HFFc6 (cell line): ENCODE measurements around the gene RIOK1. TPM values are rescaled to one million over a fixed set of nuclear protein-coding genes. Genes with fewer than 3 reads are reported as not detected.
"Not testable (repeated sequence)": the region's sequence is repeated elsewhere in the genome, so short reads cannot be mapped to it uniquely, and the experiment has no call there.

Source experiments
- DNase-seq: peaks from one replicate; pipeline ENCODE4 v3.0.0-alpha.2; 2018
- H3K27ac Mint-ChIP-seq: 2 replicates; pipeline ENCODE4 v1.8.0; 2020; ENCODE audit warnings: mild to moderate bottlenecking, mixed read lengths
- H3K27me3 Mint-ChIP-seq: 2 replicates; pipeline ENCODE4 v1.8.0; 2021; ENCODE audit warnings: mild to moderate bottlenecking, moderate library complexity, mixed read lengths; ENCODE audit not compliant: insufficient read depth
- H3K36me3 Mint-ChIP-seq: 2 replicates; pipeline ENCODE4 v1.8.0; 2021; ENCODE audit warnings: low read depth, mixed read lengths
- H3K4me1 Mint-ChIP-seq: 2 replicates; pipeline ENCODE4 v1.8.0; 2020; ENCODE audit warnings: low read depth, mixed read lengths
- H3K4me3 Mint-ChIP-seq: 2 replicates; pipeline ENCODE4 v1.8.0; 2020; ENCODE audit warnings: mild to moderate bottlenecking, moderate library complexity, mixed read lengths
- H3K9me3 Mint-ChIP-seq: 2 replicates; pipeline ENCODE4 v1.8.0; 2020; ENCODE audit warnings: mild to moderate bottlenecking, mixed read lengths
- total RNA-seq, 6 experiments: library from RNA; stranded (reverse); fragmentation: NEBNext Ultra II Directional; extraction: Animal tissue kit (Norgen Biotek cat#: 25700); gene quantifications; 2 replicates in 1 of 6; 3 replicates in 5 of 6; pipeline ENCODE4 v1.2.3, GENCODE V29; 2021
- TF ChIP-seq, protein P1 (sequence below): fragments of 200-600 bp; sonication (generic); IDR thresholded peaks from 2 replicates; pipeline ENCODE4 v1.5.0; 2021; ENCODE audit warnings: antibody characterized with exemption, mild to moderate bottlenecking

Gene RIOK1
- total RNA-seq, 6 experiments from 2014 or later: 16.6 to 19.5 (median 17.8) TPM

DNA sequence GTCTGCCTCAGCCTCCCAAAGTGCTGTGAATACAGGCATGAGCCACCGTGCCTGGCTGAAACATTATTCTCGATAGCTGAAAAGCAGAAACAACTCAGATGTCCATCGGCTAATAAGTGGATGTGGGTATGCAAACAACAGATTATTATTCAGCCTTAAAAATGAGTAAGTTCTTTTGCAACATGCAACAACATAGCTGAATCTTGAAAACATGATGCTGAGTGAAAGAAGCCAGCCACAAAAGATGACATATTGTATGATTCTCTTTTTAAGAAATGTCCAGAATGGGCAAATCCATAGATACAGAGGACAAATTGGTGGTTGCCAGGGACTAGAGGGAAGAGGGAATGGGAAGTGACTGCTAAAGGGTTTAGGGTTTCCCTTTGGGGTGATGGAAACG lies 61.7 kb downstream of the RIOK1 start:
- Mint-ChIP-seq H3K4me1 (peaks cover 16% of the 10 kb centered on the region; the same call in 1 of the 2 replicates), H3K27me3 (peaks cover 12% of the 10 kb centered on the region; the same call in 1 of the 2 replicates), H3K9me3 (no peaks in the 10 kb centered on the region), H3K4me3 (no peak overlapping the region), H3K36me3 (no peaks in the 10 kb centered on the region), H3K27ac (no peak overlapping the region)
- TF ChIP-seq, protein P1, sequence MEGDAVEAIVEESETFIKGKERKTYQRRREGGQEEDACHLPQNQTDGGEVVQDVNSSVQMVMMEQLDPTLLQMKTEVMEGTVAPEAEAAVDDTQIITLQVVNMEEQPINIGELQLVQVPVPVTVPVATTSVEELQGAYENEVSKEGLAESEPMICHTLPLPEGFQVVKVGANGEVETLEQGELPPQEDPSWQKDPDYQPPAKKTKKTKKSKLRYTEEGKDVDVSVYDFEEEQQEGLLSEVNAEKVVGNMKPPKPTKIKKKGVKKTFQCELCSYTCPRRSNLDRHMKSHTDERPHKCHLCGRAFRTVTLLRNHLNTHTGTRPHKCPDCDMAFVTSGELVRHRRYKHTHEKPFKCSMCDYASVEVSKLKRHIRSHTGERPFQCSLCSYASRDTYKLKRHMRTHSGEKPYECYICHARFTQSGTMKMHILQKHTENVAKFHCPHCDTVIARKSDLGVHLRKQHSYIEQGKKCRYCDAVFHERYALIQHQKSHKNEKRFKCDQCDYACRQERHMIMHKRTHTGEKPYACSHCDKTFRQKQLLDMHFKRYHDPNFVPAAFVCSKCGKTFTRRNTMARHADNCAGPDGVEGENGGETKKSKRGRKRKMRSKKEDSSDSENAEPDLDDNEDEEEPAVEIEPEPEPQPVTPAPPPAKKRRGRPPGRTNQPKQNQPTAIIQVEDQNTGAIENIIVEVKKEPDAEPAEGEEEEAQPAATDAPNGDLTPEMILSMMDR: no peak
- DNase-seq: no peak

DNA sequence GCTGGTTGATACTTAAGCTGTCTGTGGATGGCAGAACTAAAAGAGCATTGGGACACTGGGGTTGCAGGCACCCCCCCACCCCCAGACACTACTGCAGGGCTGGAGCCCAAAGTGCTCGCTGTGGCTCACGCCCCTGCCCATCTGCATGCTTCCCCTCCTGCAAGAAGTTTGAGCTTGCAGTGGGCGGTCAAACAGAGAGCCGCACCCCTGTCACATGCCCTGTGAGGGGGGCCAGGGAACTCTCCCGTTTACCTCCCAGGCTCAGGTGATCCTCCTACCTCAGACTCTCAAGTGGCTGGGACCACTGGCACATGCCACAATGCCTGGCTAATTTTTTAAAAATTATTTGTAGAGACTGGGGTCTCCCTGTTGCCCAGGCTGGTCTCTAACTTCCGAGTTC lies 63.3 kb downstream of the RIOK1 start:
- no peak overlapping the region for H3K4me3 Mint-ChIP-seq
- H3K27me3 Mint-ChIP-seq: peaks cover 8% of the 10 kb centered on the region
- DNase-seq: no peak
- H3K4me1 Mint-ChIP-seq: peaks cover 9% of the 10 kb centered on the region; the same call in 1 of the 2 replicates
- H3K9me3 Mint-ChIP-seq: 0 out of 2 replicates have a peak, but pooled peaks cover 7% of the 10 kb centered on the region
- no peak overlapping the region for H3K27ac Mint-ChIP-seq
- no peaks in the 10 kb centered on the region for H3K36me3 Mint-ChIP-seq
- TF ChIP-seq, protein P1: no peak

DNA sequence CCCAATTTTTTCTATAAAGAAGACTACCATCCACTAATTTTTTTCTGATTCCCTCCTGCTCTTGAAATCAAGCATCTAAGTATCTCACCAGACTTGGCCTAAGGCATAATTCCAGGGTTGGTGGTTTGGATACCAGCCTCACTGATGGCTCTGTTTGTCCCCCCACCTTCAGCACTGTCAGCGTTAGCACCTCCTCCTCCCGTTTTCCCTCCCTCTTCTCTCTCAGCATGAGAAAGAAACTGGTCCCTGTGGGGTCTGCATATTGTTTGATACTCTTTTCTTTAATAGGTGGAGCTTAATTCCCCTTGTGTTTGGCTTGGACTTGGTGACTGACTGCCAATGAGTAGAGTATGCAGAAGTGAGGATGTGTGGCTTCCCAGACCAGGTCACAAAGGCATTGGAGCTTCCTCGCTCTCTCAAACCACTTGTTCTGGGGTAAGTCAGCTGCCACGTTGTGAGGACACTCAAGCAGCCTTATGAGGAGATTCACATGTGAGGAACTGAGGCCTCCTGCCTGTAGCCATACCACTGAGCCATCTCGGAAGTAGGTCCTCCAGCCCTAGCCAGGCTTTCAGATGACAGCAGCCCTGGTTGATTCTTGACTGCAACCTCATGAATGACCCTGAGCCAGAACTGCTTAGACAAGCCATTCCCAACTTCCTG lies 65.2 kb downstream of the RIOK1 start:
- DNase-seq: no peak
- Mint-ChIP-seq H3K27me3 (peaks cover 9% of the 10 kb centered on the region), H3K27ac (no peak overlapping the region), H3K9me3 (0 out of 2 replicates have a peak, but pooled peaks cover 7% of the 10 kb centered on the region), H3K4me3 (no peak overlapping the region), H3K36me3 (no peaks in the 10 kb centered on the region), H3K4me1 (peaks cover 21% of the 10 kb centered on the region; the same call in 1 of the 2 replicates)
- TF ChIP-seq, protein P1: no peak

DNA sequence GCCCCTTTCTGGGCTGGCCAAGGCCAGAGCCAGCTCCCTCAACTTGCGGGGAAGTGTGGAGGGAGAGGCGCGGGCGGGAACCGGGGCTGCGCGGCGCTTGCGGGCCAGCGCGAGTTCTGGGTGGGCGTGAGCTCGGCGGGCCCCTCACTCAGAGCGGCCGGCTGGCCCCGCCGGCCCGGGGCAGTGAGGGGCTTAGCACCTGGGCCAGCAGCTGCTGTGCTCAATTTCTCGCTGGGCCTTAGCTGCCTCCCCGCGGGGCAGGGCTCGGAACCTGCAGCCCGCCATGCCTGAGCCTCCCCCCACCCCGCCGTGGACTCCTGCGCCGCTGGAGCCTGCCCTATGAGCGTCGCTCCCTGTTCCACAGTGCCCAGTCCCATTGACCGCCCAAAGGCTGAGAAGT lies 66.7 kb downstream of the RIOK1 start:
- not testable (repeated sequence) for DNase-seq, H3K4me3 Mint-ChIP-seq, H3K36me3 Mint-ChIP-seq, H3K9me3 Mint-ChIP-seq, H3K27ac Mint-ChIP-seq, H3K27me3 Mint-ChIP-seq
- H3K4me1 Mint-ChIP-seq: peaks cover 22% of the 10 kb centered on the region

DNA sequence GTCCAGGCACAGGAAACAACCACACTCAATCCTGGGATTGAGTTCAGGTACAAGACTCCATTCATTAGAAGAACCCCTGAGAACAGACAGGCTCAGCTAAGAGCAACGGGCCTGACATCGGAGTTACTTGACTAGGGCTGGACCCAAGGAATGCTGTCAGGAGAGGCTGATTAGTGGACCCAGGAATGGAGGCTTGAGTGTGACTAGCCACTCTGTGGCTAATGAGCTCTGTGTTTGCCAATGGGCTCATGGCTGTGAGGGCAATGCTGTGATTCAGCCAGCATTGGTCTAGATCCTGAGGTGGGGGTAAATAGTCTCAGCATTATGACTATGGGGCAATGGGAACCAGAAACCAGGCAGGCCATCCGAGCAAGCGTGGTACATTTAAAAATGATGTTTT lies 71.8 kb downstream of the RIOK1 start:
- Mint-ChIP-seq H3K36me3 (no peaks in the 10 kb centered on the region), H3K9me3 (0 out of 2 replicates have a peak, but pooled peaks cover 7% of the 10 kb centered on the region), H3K27ac (peak overlapping the region; percentile 69), H3K27me3 (peaks cover 3% of the 10 kb centered on the region), H3K4me3 (no peak overlapping the region), H3K4me1 (peaks cover 45% of the 10 kb centered on the region)
- TF ChIP-seq, protein P1: no peak
- peak; percentile 59 for DNase-seq

DNA sequence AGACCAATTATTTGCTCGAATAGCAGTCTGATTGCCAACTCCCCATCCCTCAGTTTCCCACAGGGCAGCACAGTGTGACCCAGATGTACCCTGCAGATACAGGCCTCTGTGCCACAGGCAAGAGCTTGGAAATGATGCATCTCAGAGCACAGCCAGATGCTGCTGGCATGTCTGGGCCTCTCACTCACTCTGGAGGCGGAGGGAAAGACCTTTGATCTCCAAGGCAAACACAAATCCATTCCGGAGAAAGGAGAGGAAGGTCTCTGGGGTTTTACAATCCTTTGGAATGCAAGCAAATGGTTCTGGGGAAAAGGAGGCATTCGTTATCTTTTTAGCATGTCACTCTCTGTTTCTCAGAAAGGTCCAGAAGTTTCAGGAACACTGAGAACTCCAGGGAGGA lies 74.2 kb downstream of the RIOK1 start:
- no peaks in the 10 kb centered on the region for H3K9me3 Mint-ChIP-seq
- no peak for DNase-seq
- TF ChIP-seq, protein P1: no peak
- peaks cover 57% of the 10 kb centered on the region for H3K4me1 Mint-ChIP-seq
- peak overlapping the region; percentile 61 for H3K27ac Mint-ChIP-seq
- H3K36me3 Mint-ChIP-seq: no peaks in the 10 kb centered on the region
- no peak overlapping the region for H3K4me3 Mint-ChIP-seq
- H3K27me3 Mint-ChIP-seq: no peaks in the 10 kb centered on the region; the same call in 1 of the 2 replicates
